ENCODE results near the gene DGKG. TPM values are rescaled to one million over a fixed set of nuclear protein-coding genes. Genes with fewer than 3 reads are reported as not detected.

Gene DGKG
- total RNA-seq, 5 donors from 2014 or later (not counting 1 experiment from before 2014, with no cell fraction given): 0.03 to 0.10 TPM; not detected in 3

- DNase-seq (no peak), ATAC-seq (replicated peaks in 1 of 4) (no peak)
- H3K4me1 Mint-ChIP-seq: peaks cover 15 to 16% (median 16%) of the 10 kb centered on the region in 3 donors
- H3K36me3 Mint-ChIP-seq: no peaks in the 10 kb centered on the region
- no peaks in the 10 kb centered on the region for H3K27me3 Mint-ChIP-seq
- Histone ChIP-seq H3K4me3 (ENCODE audit: control insufficient read depth in 1 of 2, extremely low read depth in 1 of 2, low read length in 1 of 2) (no peak overlapping the region), H3K27ac (ENCODE audit: low read length) (no peak overlapping the region), H3K36me3 (ENCODE audit: control insufficient read depth in 2 of 2, extremely low read depth in 1 of 2, insufficient read depth in 1 of 2, low read length in 1 of 2) (no peaks in the 10 kb centered on the region), H3K27me3 (replicated peaks in 1 of 2; ENCODE audit: control insufficient read depth in 2 of 2, extremely low read depth in 1 of 2, insufficient read depth in 2 of 2, low read length in 1 of 2) (peaks cover 0 to 4% of the 10 kb centered on the region in 2 experiments), H3K4me1 (ENCODE audit: control insufficient read depth in 1 of 2, extremely low read depth in 1 of 2, insufficient read depth in 2 of 2, low read length in 2 of 2) (peaks cover 14 to 20% of the 10 kb centered on the region in 2 experiments), H3K9me3 (no peaks in the 10 kb centered on the region)
- H3K9me3 Mint-ChIP-seq: no peaks in the 10 kb centered on the region
- ChIA-PET CTCF (interaction anchor here in 1 of 2 donors (0.6 kb wide), 1 partner anchor 149 kb away, joined by 5 read pairs; no protein-coding TSS in a partner anchor), POLR2A (interaction anchor here in 1 of 2 donors (0.7 kb wide), 1 partner anchor 230 kb away, joined by 3 read pairs; no protein-coding TSS in a partner anchor)
- no peak overlapping the region for H3K4me3 Mint-ChIP-seq
- 90% methylated on average over 5 of the region's 6 CpGs for WGBS (ENCODE audit: insufficient coverage)
- no peak overlapping the region for H3K27ac Mint-ChIP-seq
Measured at GRCh38 chr3:186182850-186183249, 179.2 kb downstream of the DGKG start.

- Histone ChIP-seq H3K4me1 (ENCODE audit: control insufficient read depth in 1 of 2, extremely low read depth in 1 of 2, insufficient read depth in 2 of 2, low read length in 2 of 2) (peaks cover 14 to 20% of the 10 kb centered on the region in 2 experiments), H3K4me3 (ENCODE audit: control insufficient read depth in 1 of 2, extremely low read depth in 1 of 2, low read length in 1 of 2) (no peak overlapping the region), H3K27me3 (replicated peaks in 1 of 2; ENCODE audit: control insufficient read depth in 2 of 2, extremely low read depth in 1 of 2, insufficient read depth in 2 of 2, low read length in 1 of 2) (peaks cover 0 to 4% of the 10 kb centered on the region in 2 experiments), H3K9me3 (no peaks in the 10 kb centered on the region), H3K36me3 (ENCODE audit: control insufficient read depth in 2 of 2, extremely low read depth in 1 of 2, insufficient read depth in 1 of 2, low read length in 1 of 2) (no peaks in the 10 kb centered on the region), H3K27ac (ENCODE audit: low read length) (no peak overlapping the region)
- no peaks in the 10 kb centered on the region for H3K36me3 Mint-ChIP-seq
- H3K4me3 Mint-ChIP-seq: no peak overlapping the region
- no CpG with 5 or more reads among the region's 2 CpGs for WGBS (ENCODE audit: insufficient coverage)
- no peak overlapping the region for H3K27ac Mint-ChIP-seq
- ChIA-PET CTCF (interaction anchor here in 1 of 2 donors (0.6 kb wide), 1 partner anchor 983 kb away, joined by 5 read pairs; no protein-coding TSS in a partner anchor), POLR2A (interaction anchor here in 1 of 2 donors (0.7 kb wide), 2 partner anchors 68 to 229 kb away, joined by 3 read pairs; no protein-coding TSS in a partner anchor)
- H3K9me3 Mint-ChIP-seq: no peaks in the 10 kb centered on the region
- H3K4me1 Mint-ChIP-seq: peaks cover 15 to 16% (median 16%) of the 10 kb centered on the region in 3 donors
- no peak for ATAC-seq (replicated peaks in 1 of 4)
- DNase-seq: no peak
- no peaks in the 10 kb centered on the region for H3K27me3 Mint-ChIP-seq
Measured at GRCh38 chr3:186181901-186182300, 180.1 kb downstream of the DGKG start.

- Mint-ChIP-seq H3K9me3 (no peaks in the 10 kb centered on the region), H3K36me3 (no peaks in the 10 kb centered on the region), H3K27ac (no peak overlapping the region), H3K27me3 (no peaks in the 10 kb centered on the region), H3K4me3 (no peak overlapping the region), H3K4me1 (peaks cover 13 to 16% (median 13%) of the 10 kb centered on the region in 3 donors)
- Histone ChIP-seq H3K4me1 (ENCODE audit: control insufficient read depth in 1 of 2, extremely low read depth in 1 of 2, insufficient read depth in 2 of 2, low read length in 2 of 2) (peaks cover 13 to 18% of the 10 kb centered on the region in 2 experiments), H3K27me3 (replicated peaks in 1 of 2; ENCODE audit: control insufficient read depth in 2 of 2, extremely low read depth in 1 of 2, insufficient read depth in 2 of 2, low read length in 1 of 2) (peaks cover 0 to 4% of the 10 kb centered on the region in 2 experiments), H3K9me3 (no peaks in the 10 kb centered on the region), H3K27ac (ENCODE audit: low read length) (no peak overlapping the region), H3K4me3 (ENCODE audit: control insufficient read depth in 1 of 2, extremely low read depth in 1 of 2, low read length in 1 of 2) (no peak overlapping the region), H3K36me3 (ENCODE audit: control insufficient read depth in 2 of 2, extremely low read depth in 1 of 2, insufficient read depth in 1 of 2, low read length in 1 of 2) (no peaks in the 10 kb centered on the region)
- ChIA-PET CTCF (no interaction called here), POLR2A (no interaction called here)
- DNase-seq (no peak), ATAC-seq (replicated peaks in 1 of 4) (no peak)
- WGBS (ENCODE audit: insufficient coverage): 64% methylated on average over 5 of the region's 6 CpGs
Measured at GRCh38 chr3:186180891-186181481, 181.0 kb downstream of the DGKG start.

- 45% methylated on average over 5 of the region's 5 CpGs for WGBS (ENCODE audit: insufficient coverage)
- peaks cover 0 to 8% of the 10 kb centered on the region in 2 experiments for H3K27me3 ChIP-seq (replicated peaks in 1 of 2; ENCODE audit: control insufficient read depth in 2 of 2, extremely low read depth in 1 of 2, insufficient read depth in 2 of 2, low read length in 1 of 2)
- no peaks in the 10 kb centered on the region for H3K36me3 ChIP-seq (ENCODE audit: control insufficient read depth in 2 of 2, extremely low read depth in 1 of 2, insufficient read depth in 1 of 2, low read length in 1 of 2)
- no peak overlapping the region for H3K27ac Mint-ChIP-seq
- peak in 1 of 35 experiments; percentile 27 for DNase-seq
- H3K27ac ChIP-seq (ENCODE audit: low read length): no peak overlapping the region
- no peaks in the 10 kb centered on the region for H3K9me3 ChIP-seq
- H3K4me3 Mint-ChIP-seq: no peak overlapping the region
- H3K9me3 Mint-ChIP-seq: no peaks in the 10 kb centered on the region
- H3K36me3 Mint-ChIP-seq: no peaks in the 10 kb centered on the region
- CTCF ChIA-PET: no interaction called here
- no peak overlapping the region for H3K4me3 ChIP-seq (ENCODE audit: control insufficient read depth in 1 of 2, extremely low read depth in 1 of 2, low read length in 1 of 2)
- peaks cover 9 to 10% of the 10 kb centered on the region in 2 experiments for H3K4me1 ChIP-seq (ENCODE audit: control insufficient read depth in 1 of 2, extremely low read depth in 1 of 2, insufficient read depth in 2 of 2, low read length in 2 of 2)
- H3K4me1 Mint-ChIP-seq: peaks cover 8 to 9% (median 9%) of the 10 kb centered on the region in 3 donors
- POLR2A ChIA-PET: no interaction called here
- peaks cover 0 to 2% of the 10 kb centered on the region in 2 donors for H3K27me3 Mint-ChIP-seq
- no peak for ATAC-seq (replicated peaks in 1 of 4)
Measured at GRCh38 chr3:186180151-186180550, 181.9 kb downstream of the DGKG start.

- Histone ChIP-seq H3K4me1 (ENCODE audit: control insufficient read depth in 1 of 2, extremely low read depth in 1 of 2, insufficient read depth in 2 of 2, low read length in 2 of 2) (no peaks in the 10 kb centered on the region), H3K27ac (ENCODE audit: low read length) (no peak overlapping the region), H3K27me3 (replicated peaks in 1 of 2; ENCODE audit: control insufficient read depth in 2 of 2, extremely low read depth in 1 of 2, insufficient read depth in 2 of 2, low read length in 1 of 2) (peaks cover 0 to 8% of the 10 kb centered on the region in 2 experiments), H3K4me3 (ENCODE audit: control insufficient read depth in 1 of 2, extremely low read depth in 1 of 2, low read length in 1 of 2) (no peak overlapping the region), H3K9me3 (no peaks in the 10 kb centered on the region), H3K36me3 (ENCODE audit: control insufficient read depth in 2 of 2, extremely low read depth in 1 of 2, insufficient read depth in 1 of 2, low read length in 1 of 2) (no peaks in the 10 kb centered on the region)
- Mint-ChIP-seq H3K4me1 (peaks cover 0 to 1% (median 0%) of the 10 kb centered on the region in 3 donors), H3K4me3 (no peak overlapping the region), H3K36me3 (no peaks in the 10 kb centered on the region), H3K27me3 (peaks cover 0 to 2% of the 10 kb centered on the region in 2 donors), H3K9me3 (no peaks in the 10 kb centered on the region), H3K27ac (no peak overlapping the region)
- ATAC-seq (replicated peaks in 1 of 4) (no peak), DNase-seq (no peak)
- ChIA-PET POLR2A (no interaction called here), CTCF (no interaction called here)
- 94% methylated on average over 2 of the region's 4 CpGs for WGBS (ENCODE audit: insufficient coverage)
Measured at GRCh38 chr3:186178412-186178811, 183.6 kb downstream of the DGKG start.

- ATAC-seq (replicated peaks in 1 of 4): no peak
- Mint-ChIP-seq H3K27me3 (peaks cover 0 to 2% of the 10 kb centered on the region in 2 donors), H3K36me3 (no peaks in the 10 kb centered on the region), H3K4me1 (peaks cover 0 to 1% (median 0%) of the 10 kb centered on the region in 3 donors), H3K9me3 (no peaks in the 10 kb centered on the region), H3K27ac (no peak overlapping the region), H3K4me3 (no peak overlapping the region)
- no peak overlapping the region for H3K4me3 ChIP-seq (ENCODE audit: control insufficient read depth in 1 of 2, extremely low read depth in 1 of 2, low read length in 1 of 2)
- H3K9me3 ChIP-seq: no peaks in the 10 kb centered on the region
- no peaks in the 10 kb centered on the region for H3K4me1 ChIP-seq (ENCODE audit: control insufficient read depth in 1 of 2, extremely low read depth in 1 of 2, insufficient read depth in 2 of 2, low read length in 2 of 2)
- CTCF ChIA-PET: no interaction called here
- H3K27ac ChIP-seq (ENCODE audit: low read length): no peak overlapping the region
- WGBS (ENCODE audit: insufficient coverage): 95% methylated on average over 3 of the region's 6 CpGs
- no peak for DNase-seq
- peaks cover 0 to 4% of the 10 kb centered on the region in 2 experiments for H3K27me3 ChIP-seq (replicated peaks in 1 of 2; ENCODE audit: control insufficient read depth in 2 of 2, extremely low read depth in 1 of 2, insufficient read depth in 2 of 2, low read length in 1 of 2)
- H3K36me3 ChIP-seq (ENCODE audit: control insufficient read depth in 2 of 2, extremely low read depth in 1 of 2, insufficient read depth in 1 of 2, low read length in 1 of 2): no peaks in the 10 kb centered on the region
- POLR2A ChIA-PET: no interaction called here
Measured at GRCh38 chr3:186176373-186176990, 185.6 kb downstream of the DGKG start.

Measured in T-cell (primary cell).